ENCODE data around the gene CEACAM20. TPM values are rescaled to one million over a fixed set of nuclear protein-coding genes. Genes with fewer than 3 reads are reported as not detected.
A peak's percentile ranks its signal among the peaks of the same experiment; 100 is the strongest.
"Not testable (repeated sequence)": the region's sequence is repeated elsewhere in the genome, so short reads cannot be mapped to it uniquely, and the experiment has no call there.

CEACAM20 gene
- polyA plus RNA-seq (ENCODE audit: insufficient read length) = not detected

DNA sequence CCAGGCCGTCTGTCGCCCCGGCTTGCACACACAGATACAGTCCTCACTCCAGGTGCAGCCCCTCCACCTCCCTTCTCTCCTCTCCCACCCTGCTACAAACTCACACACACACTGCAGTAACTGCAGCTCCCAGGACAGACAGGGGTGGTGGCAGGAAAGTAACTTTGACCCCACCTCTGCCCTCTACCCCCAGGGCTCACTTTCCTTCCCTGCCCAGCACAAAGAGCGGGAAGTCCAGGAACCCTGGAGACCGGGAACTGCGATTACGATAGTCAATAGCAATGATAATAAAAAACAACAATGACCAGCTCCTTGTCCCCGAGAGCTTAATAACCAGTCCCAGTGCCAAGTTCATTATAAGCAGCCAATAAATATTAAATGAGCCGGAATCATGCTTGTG is at the start of gene CEACAM20:
Gene CEACAM20 (minus strand): TSS at position 140 of the 400 bp plus-strand sequence. CDS start 166 bp downstream, outside the sequence.
- no peak for DNase-seq

DNA sequence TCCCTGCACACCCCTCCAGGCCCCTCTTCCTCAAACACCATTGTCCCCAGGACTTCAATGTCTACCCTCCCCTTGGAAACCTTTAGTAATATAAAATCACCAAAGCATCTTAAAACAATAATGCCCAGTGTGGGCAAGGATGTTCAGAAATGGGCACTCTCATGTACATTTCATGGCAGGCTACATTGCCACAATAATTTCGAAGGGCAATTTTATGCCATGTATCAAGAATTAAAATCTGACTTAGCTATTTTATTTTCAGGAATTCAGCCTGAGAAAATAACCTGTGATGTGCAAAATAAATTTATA is 48.0 kb upstream of the CEACAM20 start:
- DNase-seq = no peak

GRCh38 chr19:44576843-44577565 is 47.5 kb upstream of the CEACAM20 start:
- no peak for DNase-seq

DNA sequence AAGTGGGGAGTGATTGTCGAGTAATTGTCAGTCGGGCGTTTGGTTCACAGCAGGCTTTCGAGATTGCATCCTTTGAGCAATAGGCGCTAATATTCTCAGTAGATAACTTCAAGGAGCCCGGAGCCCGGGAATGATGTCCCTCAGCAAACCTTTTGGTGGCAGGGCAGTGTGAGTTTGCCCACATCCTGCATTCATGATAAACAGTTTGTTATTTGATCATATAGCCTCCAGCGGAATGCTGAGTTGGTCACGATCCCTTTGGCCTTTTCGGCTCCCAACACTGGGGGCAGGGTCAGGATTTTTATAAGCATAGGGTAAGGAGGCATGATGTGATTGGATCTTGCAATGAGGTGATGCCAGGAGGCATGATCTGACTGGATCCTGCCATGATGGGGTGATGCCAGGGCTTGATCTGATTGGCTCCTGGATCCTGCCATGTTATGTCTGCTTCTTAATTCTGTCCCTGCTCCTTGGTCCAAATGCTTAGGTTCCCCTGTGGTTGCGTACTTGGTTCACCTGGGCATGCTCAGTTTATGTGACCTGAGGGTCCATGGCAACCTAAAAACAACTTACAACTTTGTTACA is 45.7 kb upstream of the CEACAM20 start:
- no peak for DNase-seq

DNA sequence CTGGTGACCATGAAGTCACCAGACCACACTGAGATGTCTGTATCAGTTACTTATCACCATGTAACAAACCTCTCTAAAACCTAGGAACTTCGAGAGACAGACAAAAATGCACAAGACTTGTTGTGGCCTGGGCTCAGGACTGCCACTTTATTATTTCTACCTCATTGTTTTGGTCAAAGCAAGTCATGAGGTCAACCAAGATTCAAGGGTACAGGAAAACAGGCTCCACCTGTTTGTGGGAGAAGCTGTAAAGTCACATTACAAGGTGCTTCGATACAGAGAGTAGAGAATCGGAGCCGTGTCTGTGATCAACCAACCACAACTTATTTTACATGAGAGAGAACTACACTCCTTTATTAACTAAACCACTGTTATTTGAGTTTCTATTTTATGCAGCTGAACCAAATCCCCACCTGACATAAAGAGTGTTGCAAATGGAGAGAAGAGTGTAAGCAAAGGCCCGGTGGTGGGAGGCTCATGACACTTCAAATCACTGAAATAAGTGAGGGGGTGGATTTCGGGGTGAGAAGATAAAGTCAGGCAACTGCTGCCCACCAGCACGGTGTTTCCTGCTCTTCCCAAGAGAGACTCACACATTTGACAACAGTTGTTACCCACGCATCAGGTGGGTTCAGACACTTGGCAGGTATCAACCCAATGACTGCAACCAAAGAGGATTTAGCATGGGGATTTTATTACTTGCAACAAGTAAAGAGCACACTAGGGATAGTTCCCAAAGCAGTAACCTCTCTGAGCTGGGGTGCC is 44.9 kb upstream of the CEACAM20 start:
- no peak for DNase-seq

DNA sequence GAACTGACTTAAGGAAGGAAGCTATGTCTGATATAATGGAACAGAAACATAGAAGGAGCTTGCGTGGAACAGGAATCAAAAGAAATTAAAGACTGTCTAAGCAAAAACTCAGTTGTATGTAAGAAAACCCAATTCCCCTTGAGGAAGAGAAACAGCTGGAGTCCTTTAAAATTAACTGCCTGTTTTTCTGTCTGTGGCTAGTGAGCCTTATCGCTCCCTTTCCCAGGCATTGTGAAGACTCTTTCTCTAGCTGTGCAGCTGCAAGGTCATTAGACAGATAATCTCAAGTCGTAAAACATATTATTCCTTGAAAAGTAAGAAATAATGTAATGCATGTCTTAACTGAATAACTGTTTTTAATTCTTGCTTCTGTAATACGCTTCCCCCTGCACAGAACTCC is 44.2 kb upstream of the CEACAM20 start:
- no peak for DNase-seq

DNA sequence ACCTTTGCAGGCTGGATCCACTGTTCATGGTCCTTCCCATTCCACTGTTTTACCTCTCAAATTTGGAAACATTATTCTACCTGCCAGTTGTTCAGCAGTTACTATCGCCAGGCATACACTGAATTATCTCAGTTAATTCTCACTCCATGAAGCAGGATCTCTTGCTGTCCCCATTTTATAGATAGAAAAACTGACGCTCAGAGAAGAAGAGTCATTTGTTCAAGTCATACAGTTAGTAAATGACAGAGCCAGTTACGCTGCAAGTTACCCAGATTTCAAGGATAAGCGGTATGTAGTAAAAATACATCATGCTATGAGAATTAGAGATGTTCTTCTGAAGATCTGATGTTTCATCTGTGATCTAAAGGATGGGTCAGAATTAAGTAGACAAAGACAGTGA is 43.7 kb upstream of the CEACAM20 start:
- DNase-seq = no peak

- DNase-seq = no peak
Measured at GRCh38 chr19:44572581-44572900, 43.1 kb upstream of the CEACAM20 start.

- no peak for DNase-seq
Measured at GRCh38 chr19:44571830-44572580, 42.5 kb upstream of the CEACAM20 start.

- DNase-seq = peak; percentile 41
Measured at GRCh38 chr19:44570984-44571684, 41.7 kb upstream of the CEACAM20 start.

DNA sequence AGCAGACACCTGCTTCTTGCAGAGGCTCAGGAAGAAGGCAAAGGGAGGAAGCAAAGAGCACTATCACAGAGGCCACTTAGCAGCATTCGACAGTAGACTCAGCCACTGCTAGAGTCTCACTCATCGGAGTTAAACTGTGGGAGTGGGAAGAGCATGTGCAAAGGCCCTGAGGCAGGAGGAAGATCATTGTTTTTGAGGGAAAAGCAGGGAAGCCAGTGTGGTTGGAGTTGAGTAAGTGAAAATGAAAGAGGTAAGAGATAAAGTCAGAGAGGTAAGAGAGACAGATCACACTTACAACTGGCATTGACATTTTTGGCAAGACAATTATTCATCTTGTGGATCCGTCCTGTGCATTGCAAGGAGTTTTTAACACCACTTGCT is 41.1 kb upstream of the CEACAM20 start:
- DNase-seq = no peak

GRCh38 chr19:44567745-44568144 is 38.3 kb upstream of the CEACAM20 start:
- DNase-seq = no peak

- no peak for DNase-seq
Measured at GRCh38 chr19:44566984-44567383, 37.5 kb upstream of the CEACAM20 start.

DNA sequence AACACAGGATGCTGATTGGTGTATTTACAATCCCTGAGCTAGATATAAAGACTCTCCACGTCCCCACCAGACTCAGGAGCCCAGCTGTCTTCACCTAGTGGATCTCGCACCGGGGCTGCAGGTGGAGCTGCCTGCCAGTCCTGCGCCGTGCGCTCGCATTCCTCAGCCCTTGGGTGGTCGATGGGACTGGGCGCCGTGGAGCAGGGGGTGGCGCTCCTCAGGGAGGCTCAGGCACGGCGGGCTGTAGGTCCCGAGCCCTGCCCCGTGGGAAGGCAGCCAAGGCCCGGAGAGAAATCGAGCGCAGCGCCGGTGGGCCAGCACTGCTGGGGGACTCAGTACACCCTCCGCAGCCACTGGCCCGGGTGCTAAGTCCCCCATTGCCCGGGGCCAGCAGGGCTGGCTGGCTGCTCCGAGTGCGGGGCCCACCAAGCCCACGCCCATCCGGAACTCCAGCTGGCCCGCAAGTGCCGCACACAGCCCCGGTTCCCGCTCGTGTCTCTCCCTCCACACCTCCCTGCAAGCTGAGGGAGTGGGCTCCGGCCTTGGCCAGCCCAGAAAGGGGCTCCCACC is 33.7 kb upstream of the CEACAM20 start:
- DNase-seq = not testable (repeated sequence)

DNA sequence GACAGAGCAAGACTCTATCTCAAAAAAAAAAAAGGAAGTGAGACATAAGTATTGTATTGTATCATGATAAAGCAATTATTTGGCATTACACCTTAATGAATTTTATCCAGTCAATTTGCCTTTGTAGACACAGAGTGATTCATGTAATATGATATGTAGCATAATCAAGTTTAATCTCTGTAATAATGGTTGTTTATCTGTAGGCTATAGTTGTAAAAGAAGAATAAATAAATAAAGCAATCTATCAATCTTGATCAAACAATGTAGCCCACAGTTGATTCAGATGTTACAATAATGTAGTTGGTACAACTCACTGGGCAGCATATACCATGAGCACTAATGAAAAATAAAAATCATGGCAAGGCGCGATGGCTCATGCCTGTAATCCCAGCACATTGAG is 28.5 kb upstream of the CEACAM20 start:
- DNase-seq = no peak

- no peak for DNase-seq
Measured at GRCh38 chr19:44554641-44555246, 25.3 kb upstream of the CEACAM20 start.

GRCh38 chr19:44553478-44554171 is 24.1 kb upstream of the CEACAM20 start:
- DNase-seq = no peak

GRCh38 chr19:44552324-44552723 is 22.8 kb upstream of the CEACAM20 start:
- DNase-seq = no peak

DNA sequence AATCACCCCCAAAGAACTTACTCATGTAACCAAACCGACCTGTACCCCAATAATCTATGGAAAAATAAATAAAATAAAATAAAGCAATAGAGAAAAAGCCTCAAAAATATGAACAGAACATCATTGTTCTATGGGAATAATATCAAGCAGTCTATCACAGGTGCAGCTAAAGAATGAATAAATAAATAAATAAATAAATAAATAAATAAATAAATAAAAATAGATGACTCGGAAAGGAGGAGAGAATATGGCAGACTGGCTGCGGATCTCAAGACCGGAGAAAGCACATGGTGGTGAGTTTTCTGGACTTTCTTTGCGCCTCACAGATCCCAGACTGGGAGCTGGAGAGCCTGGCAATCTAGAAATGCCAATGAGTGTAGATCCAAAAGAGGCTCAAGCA is 22.4 kb upstream of the CEACAM20 start:
- no peak for DNase-seq

- DNase-seq = not testable (repeated sequence)
Measured at GRCh38 chr19:44550976-44551375, 21.5 kb upstream of the CEACAM20 start.

DNA sequence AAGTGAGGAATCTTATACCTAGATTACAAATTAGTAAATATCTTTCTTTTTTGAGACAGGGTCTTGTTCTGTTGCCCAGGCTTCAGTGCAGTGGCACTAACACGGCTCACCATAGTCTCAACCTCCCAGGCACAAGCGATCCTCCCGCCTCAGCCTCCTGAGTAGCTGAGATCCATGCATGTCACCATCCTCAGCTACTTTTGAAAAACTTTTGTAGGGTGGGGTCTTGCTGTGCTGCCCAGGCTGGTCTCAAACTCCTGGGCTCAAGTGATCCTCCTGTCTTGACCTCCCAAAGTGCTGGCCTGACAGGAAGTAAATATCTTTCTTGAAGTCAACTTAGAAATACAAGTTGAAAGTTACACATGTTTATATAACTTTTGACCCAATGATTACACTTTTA is 20.0 kb upstream of the CEACAM20 start:
- no peak for DNase-seq
